Measurements from ENCODE around the gene AZU1. TPM values are rescaled to one million over a fixed set of nuclear protein-coding genes. Genes with fewer than 3 reads are reported as not detected.

AZU1 gene
- polyA plus RNA-seq, 2 of the 4 experiments (the other 2 are of a cell fraction), result 0.31 to 0.32 TPM

- WGBS (ENCODE audit: missing lambda C conversion rate), result 90% methylated on average over 2 of the region's 23 CpGs
- FAIRE-seq (no peak), DNase-seq (ENCODE audit: low read depth in 1 of 2, low spot score in 1 of 2) (no peak), ATAC-seq (no peak)
- ChIA-PET POLR2A (no interaction called here), CTCF (interaction anchor here (1.7 kb wide), 1 partner anchor 29 kb away, joined by 3 read pairs; no protein-coding TSS in a partner anchor)
- H3K4me3 ChIP-seq, result peak overlapping the region; percentile 100
- TF ChIP-seq REST (IDR thresholded peaks at IDR 0.05) (no peak), NR3C1 (IDR thresholded peaks at IDR 0.05) (no peak), RCOR1 (IDR thresholded peaks at IDR 0.05; ENCODE audit: low read depth, low read length) (no peak), HDAC2 (IDR thresholded peaks at IDR 0.05) (no peak), FOXS1 (CRISPR knock-in tag; IDR thresholded peaks at IDR 0.05) (no peak), CHD4 (IDR thresholded peaks at IDR 0.05; ENCODE audit: borderline replicate concordance) (no peak)
- H3K27ac ChIP-seq, result peak overlapping the region in 1 of 2 experiments; percentile 100; a peak in 3 of 6 replicates
- peak overlapping the region; percentile 86 for H3K4me2 ChIP-seq
- H3K9me3 ChIP-seq, result no peaks in the 10 kb centered on the region
- H3K4me1 ChIP-seq, result peaks cover 42% of the 10 kb centered on the region
Observed at GRCh38 chr19:801861-802497, 25.7 kb upstream of the AZU1 start.

- WGBS (ENCODE audit: missing lambda C conversion rate), result 84% methylated on average over 25 of the region's 28 CpGs
- Histone ChIP-seq H3K4me1 (peaks cover 42% of the 10 kb centered on the region), H3K4me2 (peak overlapping the region; percentile 86), H3K9me3 (no peaks in the 10 kb centered on the region), H3K4me3 (no peak overlapping the region), H3K27ac (peak overlapping the region in 1 of 2 experiments; percentile 100; a peak in 1 of 6 replicates)
- ATAC-seq (no peak), DNase-seq (ENCODE audit: low read depth in 1 of 2, low spot score in 1 of 2) (no peak), FAIRE-seq (no peak)
- ChIA-PET CTCF (interaction anchor here (1.7 kb wide), 1 partner anchor 30 kb away, joined by 3 read pairs; no protein-coding TSS in a partner anchor), POLR2A (interaction anchor here (1.3 kb wide), 1 partner anchor 50 kb away, joined by 4 read pairs; no protein-coding TSS in a partner anchor)
- no peak for TF ChIP-seq JUN (IDR thresholded peaks at IDR 0.05)
- no peak for TF ChIP-seq JUNB (IDR thresholded peaks at IDR 0.05)
- no peak for TF ChIP-seq MAFK (IDR thresholded peaks at IDR 0.05; ENCODE audit: partially characterized antibody)
- no peak for TF ChIP-seq CTCF (IDR thresholded peaks at IDR 0.05)
- no peak for TF ChIP-seq HOXA7 (CRISPR knock-in tag; IDR thresholded peaks at IDR 0.05)
- no peak for TF ChIP-seq GATA3 (IDR thresholded peaks at IDR 0.05; ENCODE audit: borderline replicate concordance)
- no peak for TF ChIP-seq MYC (IDR thresholded peaks at IDR 0.05; ENCODE audit: borderline replicate concordance, low read length)
- no peak for TF ChIP-seq ATOH8 (CRISPR knock-in tag; IDR thresholded peaks at IDR 0.05; ENCODE audit: low read depth)
Observed at GRCh38 chr19:802498-803098, 25.0 kb upstream of the AZU1 start.

GRCh38 chr19:803099-803561 lies 24.5 kb upstream of the AZU1 start:
- ChIA-PET POLR2A (interaction anchor here (1.3 kb wide), 1 partner anchor 51 kb away, joined by 4 read pairs; no protein-coding TSS in a partner anchor), CTCF (interaction anchor here (1.7 kb wide), 1 partner anchor 30 kb away, joined by 3 read pairs; no protein-coding TSS in a partner anchor)
- Histone ChIP-seq H3K4me1 (peaks cover 42% of the 10 kb centered on the region), H3K4me2 (peak overlapping the region; percentile 86; the same call in 2 of the 3 replicates), H3K4me3 (no peak overlapping the region), H3K27ac (no peak overlapping the region), H3K9me3 (no peaks in the 10 kb centered on the region)
- 91% methylated on average over 12 of the region's 17 CpGs for WGBS (ENCODE audit: missing lambda C conversion rate)
- TF ChIP-seq NR3C1 (IDR thresholded peaks at IDR 0.05) (no peak), MAFK (IDR thresholded peaks at IDR 0.05; ENCODE audit: partially characterized antibody) (no peak), FOSL2 (IDR thresholded peaks at IDR 0.05) (no peak), FOSL2 (CRISPR knock-in tag; IDR thresholded peaks at IDR 0.05) (no peak), HOXB13 (CRISPR knock-in tag; IDR thresholded peaks at IDR 0.05; ENCODE audit: low read depth) (no peak), TP53 (CRISPR knock-in tag; IDR thresholded peaks at IDR 0.05) (no peak), RAD21 (conservative IDR thresholded peaks at IDR 0.05 in 1 of 2, IDR thresholded peaks at IDR 0.05 in 1 of 2) (no peak), HOXA7 (CRISPR knock-in tag; IDR thresholded peaks at IDR 0.05) (no peak), KDM1A (IDR thresholded peaks at IDR 0.05; ENCODE audit: low read depth) (no peak), CBX2 (IDR thresholded peaks at IDR 0.05; ENCODE audit: borderline replicate concordance, low read depth) (no peak), NFE2L2 (conservative IDR thresholded peaks at IDR 0.05; ENCODE audit: low read length) (no peak), RNF2 (IDR thresholded peaks at IDR 0.05; ENCODE audit: borderline replicate concordance, low read depth) (no peak), ESRRA (IDR thresholded peaks at IDR 0.05; ENCODE audit: borderline replicate concordance, low read length) (no peak), SMC3 (IDR thresholded peaks at IDR 0.05) (no peak), GATA3 (IDR thresholded peaks at IDR 0.05; ENCODE audit: borderline replicate concordance) (no peak), NPAS2 (CRISPR knock-in tag; IDR thresholded peaks at IDR 0.05; ENCODE audit: borderline replicate concordance) (no peak), TFCP2L1 (CRISPR knock-in tag; IDR thresholded peaks at IDR 0.05) (no peak)
- ATAC-seq, result no peak
- no peak for FAIRE-seq
- no peak for DNase-seq (ENCODE audit: low read depth in 1 of 2, low spot score in 1 of 2)
